A549 (cell line): ENCODE data around the gene TIMD4. TPM values are rescaled to one million over a fixed set of nuclear protein-coding genes. Genes with fewer than 3 reads are reported as not detected.

ENCODE experiments used
- ATAC-seq, 2 experiments: fragments of 200-7000 bp in 1 of 2; fragments of >200 bp in 1 of 2; cut with Nextera tagmentation in 1 of 2; cut with Tn5 transposase in 1 of 2; 3 replicates each; pipeline versions ENCODE4 v1.8.0 to v1.9.1; 2018 to 2020; ENCODE audit warnings: mild to moderate bottlenecking in 1 of 2, moderate library complexity in 1 of 2
- CTCF ChIA-PET: fragments of 300-600 bp; sonication (Branson Sonifier 250); formaldehyde crosslinking; extraction: SDS; loops from one replicate; lab custom pipeline; 2021; ENCODE audit warnings: antibody characterized with exemption, inconsistent platforms; lab: Yijun Ruan, JAX
- POLR2A ChIA-PET: fragments of 350-600 bp; formaldehyde crosslinking; extraction: SDS; loops from one replicate; lab custom pipeline; 2021; ENCODE audit warnings: antibody characterized with exemption, inconsistent platforms; lab: Yijun Ruan, JAX
- DNase-seq, 2 experiments: peaks; one replicate each; pipeline versions ENCODE4 v3.0.0 to v3.0.0-alpha.2; 2011 to 2016; ENCODE audit warnings: low read depth in 1 of 2, low spot score in 1 of 2
- FAIRE-seq: peaks from 2 replicates; lab custom pipeline; 2011; peaks lifted over from hg19 to GRCh38; lab: Jason Lieb, UNC
- H3K27ac ChIP-seq, 2 experiments: fragments of >200 bp; sonication (Bioruptor Twin); formaldehyde crosslinking; 3 replicates each; pipeline ENCODE4 v1.5.1; 2016 to 2017
- H3K4me1 ChIP-seq: fragments of >200 bp; sonication (Bioruptor Twin); formaldehyde crosslinking; 3 replicates; pipeline ENCODE4 v1.6.1; 2016
- H3K4me2 ChIP-seq: fragments of >200 bp; sonication (Bioruptor Twin); formaldehyde crosslinking; 3 replicates; pipeline ENCODE4 v1.6.1; 2016
- H3K4me3 ChIP-seq: fragments of >200 bp; sonication (Bioruptor Twin); formaldehyde crosslinking; 3 replicates; pipeline ENCODE4 v1.5.1; 2016
- H3K9me3 ChIP-seq: fragments of >200 bp; sonication (Bioruptor Twin); formaldehyde crosslinking; 3 replicates; pipeline ENCODE4 v1.6.1; 2016
- ATOH8 ChIP-seq: fragments of 250-450 bp; sonication (Bioruptor Pico); IDR thresholded peaks from 2 replicates; pipeline ENCODE4 v1.5.0; 2020; ENCODE audit warnings: low read depth, mild to moderate bottlenecking, moderate library complexity
- BCL3 ChIP-seq: fragments of >200 bp; sonication (Bioruptor Twin); formaldehyde crosslinking; IDR thresholded peaks from 3 replicates; pipeline ENCODE4 v1.6.1; 2016
- BHLHE40 ChIP-seq: IDR thresholded peaks from 2 replicates; pipeline ENCODE4 v1.6.1; 2012; ENCODE audit warnings: low read depth, low read length, inconsistent platforms
- CBX8 ChIP-seq: fragments of 200-600 bp; sonication (generic); IDR thresholded peaks from 2 replicates; pipeline ENCODE4 v1.6.1; 2016
- CEBPB ChIP-seq, 2 experiments: fragments of >200 bp in 1 of 2; sonication (Bioruptor Twin) in 1 of 2; formaldehyde crosslinking in 1 of 2; IDR thresholded peaks; 2 replicates each; pipeline ENCODE4 v1.6.1; 2012 to 2016
- CTCF ChIP-seq: fragments of >200 bp; sonication (Bioruptor Twin); formaldehyde crosslinking; IDR thresholded peaks from 3 replicates; pipeline ENCODE4 v1.5.1; 2016
- E2F6 ChIP-seq: IDR thresholded peaks from 2 replicates; pipeline ENCODE4 v1.6.1; 2012; ENCODE audit warnings: low read depth, borderline replicate concordance
- EHF ChIP-seq: fragments of 250-450 bp; sonication (Bioruptor Pico); IDR thresholded peaks from 2 replicates; pipeline ENCODE4 v1.5.0; 2020; ENCODE audit warnings: mild to moderate bottlenecking
- EP300 ChIP-seq, 2 experiments: fragments of >200 bp; sonication (Bioruptor Twin); formaldehyde crosslinking; IDR thresholded peaks; 2 replicates in 1 of 2; 3 replicates in 1 of 2; pipeline ENCODE4 v1.6.1; 2016 to 2017
- FOXS1 ChIP-seq: fragments of 250-450 bp; sonication (Bioruptor Pico); IDR thresholded peaks from 2 replicates; pipeline ENCODE4 v1.5.0; 2020; ENCODE audit warnings: mild to moderate bottlenecking, moderate library complexity
- HDAC2 ChIP-seq: fragments of 200-600 bp; sonication (generic); IDR thresholded peaks from 2 replicates; pipeline ENCODE4 v1.6.1; 2016
- HES2 ChIP-seq: fragments of >200 bp; sonication (Bioruptor Twin); formaldehyde crosslinking; IDR thresholded peaks from 2 replicates; pipeline ENCODE4 v1.6.1; 2016
- HMGXB4 ChIP-seq: fragments of 250-450 bp; sonication (Bioruptor Pico); IDR thresholded peaks from 2 replicates; pipeline ENCODE4 v1.5.0; 2021; ENCODE audit warnings: mild to moderate bottlenecking, moderate library complexity, borderline replicate concordance
- JUNB ChIP-seq: fragments of >200 bp; sonication (Bioruptor Twin); formaldehyde crosslinking; IDR thresholded peaks from 2 replicates; pipeline ENCODE4 v1.6.1; 2016
- KDM5A ChIP-seq: fragments of 200-600 bp; sonication (generic); IDR thresholded peaks from 2 replicates; pipeline ENCODE4 v1.6.1; 2016; ENCODE audit warnings: antibody characterized with exemption, mild to moderate bottlenecking
- MAX ChIP-seq: IDR thresholded peaks from 2 replicates; pipeline ENCODE4 v1.6.1; 2012
- NPAS2 ChIP-seq: fragments of 250-450 bp; sonication (Bioruptor Pico); IDR thresholded peaks from 2 replicates; pipeline ENCODE4 v1.8.0; 2022; ENCODE audit warnings: mild to moderate bottlenecking, moderate library complexity, borderline replicate concordance
- POLR2A ChIP-seq: IDR thresholded peaks from 2 replicates; pipeline ENCODE4 v1.6.1; 2012; ENCODE audit warnings: mild to moderate bottlenecking, low read length
- RAD21 ChIP-seq, 2 experiments: fragments of >200 bp in 1 of 2; sonication (Bioruptor Twin) in 1 of 2; formaldehyde crosslinking in 1 of 2; IDR thresholded peaks in 1 of 2; conservative IDR thresholded peaks in 1 of 2; 2 replicates in 1 of 2; 3 replicates in 1 of 2; pipeline ENCODE4 v1.6.1; 2012 to 2018; ENCODE audit warnings: inconsistent platforms in 1 of 2
- RARB ChIP-seq: fragments of 250-450 bp; sonication (Bioruptor Pico); IDR thresholded peaks from 2 replicates; pipeline ENCODE4 v1.8.0; 2021; ENCODE audit warnings: mild to moderate bottlenecking, moderate library complexity
- RCOR1 ChIP-seq: fragments of 150-350 bp; IDR thresholded peaks from 2 replicates; pipeline ENCODE4 v1.6.1; 2014; ENCODE audit warnings: antibody characterized with exemption, low read length, low read depth
- SREBF2 ChIP-seq: fragments of 450-650 bp; IDR thresholded peaks from 2 replicates; pipeline ENCODE4 v1.6.1; 2014; ENCODE audit warnings: mild to moderate bottlenecking, moderate library complexity
- ZC3H11A ChIP-seq: fragments of 450-650 bp; IDR thresholded peaks from 2 replicates; pipeline ENCODE4 v1.6.1; 2014; ENCODE audit warnings: antibody characterized with exemption, mild to moderate bottlenecking
- ZFP36 ChIP-seq: fragments of 450-650 bp; IDR thresholded peaks from 2 replicates; pipeline ENCODE4 v1.6.1; 2014; ENCODE audit warnings: borderline replicate concordance; ENCODE audit not compliant: partially characterized antibody
- WGBS: methylation state at CpG from one replicate; pipeline ENCODE4 v1.1.6; 2017; ENCODE audit errors: missing lambda C conversion rate; 5-methylcytosine and 5-hydroxymethylcytosine counted together
- polyA plus RNA-seq, 4 experiments: library from polyadenylated mRNA; depleted of rRNA in 3 of 4; stranded (reverse); fragments of >200 nt; fragmentation: RNase III in 1 of 4; extraction: RNeasy Plus Mini Kit Qiagen cat#74134 plus additional on column Dnase treatment in 1 of 4; gene quantifications; 2 replicates in 3 of 4; 3 replicates in 1 of 4; pipeline ENCODE4 v1.2.3, GENCODE V29; 2011 to 2017

TIMD4 gene
- polyA plus RNA-seq, 2 of the 4 experiments (the other 2 are of a cell fraction), result 2.3 to 4.6 TPM

GRCh38 chr5:156892864-156893263, 70.2 kb downstream of the TIMD4 start:
- no peak overlapping the region for H3K4me3 ChIP-seq
- DNase-seq, result no peak
- ChIA-PET POLR2A (no interaction called here), CTCF (interaction anchor here (0.6 kb wide), 2 partner anchors 333 to 1922 kb away, joined by 3 read pairs; no protein-coding TSS in a partner anchor)
- no peak for ATAC-seq
- H3K4me2 ChIP-seq, result no peak overlapping the region
- FAIRE-seq, result no peak
- H3K4me1 ChIP-seq, result no peaks in the 10 kb centered on the region
- 92% methylated on average over 4 of the region's 4 CpGs for WGBS
- H3K27ac ChIP-seq, result no peak overlapping the region
- TF ChIP-seq RARB (CRISPR knock-in tag) (no peak), BCL3 (no peak), ATOH8 (CRISPR knock-in tag) (no peak), EHF (CRISPR knock-in tag) (no peak), BHLHE40 (no peak), HDAC2 (no peak), SREBF2 (no peak), RCOR1 (no peak), EP300 (IDR thresholded peaks at IDR 0.05) (no peak), E2F6 (no peak), ZFP36 (no peak), KDM5A (no peak), CTCF (no peak), CEBPB (IDR thresholded peaks at IDR 0.05) (no peak), HES2 (no peak), FOXS1 (CRISPR knock-in tag) (no peak)
- H3K9me3 ChIP-seq, result no peaks in the 10 kb centered on the region

GRCh38 chr5:156892223-156892622, 70.8 kb downstream of the TIMD4 start:
- ATAC-seq, result peak; percentile 60 to 74; a peak in 4 of 6 replicates
- ChIA-PET POLR2A (no interaction called here), CTCF (interaction anchor here (0.5 to 1.5 kb wide), 2 partner anchors 240 to 1052 kb away, joined by 3 to 5 read pairs; no protein-coding TSS in a partner anchor)
- H3K4me3 ChIP-seq, result no peak overlapping the region
- no peak overlapping the region for H3K4me2 ChIP-seq
- H3K27ac ChIP-seq, result no peak overlapping the region
- H3K9me3 ChIP-seq, result no peaks in the 10 kb centered on the region
- no peak for TF ChIP-seq POLR2A
- peak; percentile 24 to 32; a peak in 2 of 5 replicates for TF ChIP-seq RAD21 (conservative IDR thresholded peaks at IDR 0.05 in 1 of 2, IDR thresholded peaks at IDR 0.05 in 1 of 2)
- TF ChIP-seq CEBPB (IDR thresholded peaks at IDR 0.05), result no peak
- 72% methylated on average over 1 of the region's 1 CpG for WGBS
- no peaks in the 10 kb centered on the region for H3K4me1 ChIP-seq
- no peak for FAIRE-seq
- peak in 1 of 2 experiments; percentile 20 for DNase-seq

GRCh38 chr5:156888520-156888919, 74.5 kb downstream of the TIMD4 start:
- H3K4me2 ChIP-seq, result no peak overlapping the region
- no peaks in the 10 kb centered on the region for H3K4me1 ChIP-seq
- H3K4me3 ChIP-seq, result no peak overlapping the region
- 80% methylated on average over 2 of the region's 2 CpGs for WGBS
- POLR2A ChIA-PET, result no interaction called here
- CTCF ChIA-PET, result interaction anchor here (0.7 to 1.3 kb wide), 2 partner anchors 19 to 72 kb away, joined by 3 to 4 read pairs; no protein-coding TSS in a partner anchor
- H3K9me3 ChIP-seq, result no peaks in the 10 kb centered on the region
- ATAC-seq (no peak), DNase-seq (no peak), FAIRE-seq (no peak)
- no peak overlapping the region for H3K27ac ChIP-seq
- TF ChIP-seq ATOH8 (CRISPR knock-in tag) (no peak), NPAS2 (no peak), POLR2A (no peak), CEBPB (IDR thresholded peaks at IDR 0.05) (no peak), HMGXB4 (no peak), ZFP36 (no peak), MAX (no peak), SREBF2 (no peak), JUNB (no peak), CBX8 (no peak), E2F6 (no peak), EP300 (IDR thresholded peaks at IDR 0.05) (no peak), BHLHE40 (no peak), ZC3H11A (no peak)
